ENCODE measurements around the gene SH3GL2.

GRCh38 chr9:17742067-17742466 is 163.2 kb downstream of the SH3GL2 start:
- no peak for TF ChIP-seq CTCF (IDR thresholded peaks at IDR 0.05)
- TF ChIP-seq POLR2A (IDR thresholded peaks at IDR 0.05), result no peak
